ENCODE data around the gene TMED1. TPM values are rescaled to one million over a fixed set of nuclear protein-coding genes. Genes with fewer than 3 reads are reported as not detected.

The TMED1 gene
- total and polyA plus RNA-seq, 2 donors (not counting 3 experiments of a cell fraction or from before 2014, with no cell fraction given): 31.2 to 60.4 TPM

DNA sequence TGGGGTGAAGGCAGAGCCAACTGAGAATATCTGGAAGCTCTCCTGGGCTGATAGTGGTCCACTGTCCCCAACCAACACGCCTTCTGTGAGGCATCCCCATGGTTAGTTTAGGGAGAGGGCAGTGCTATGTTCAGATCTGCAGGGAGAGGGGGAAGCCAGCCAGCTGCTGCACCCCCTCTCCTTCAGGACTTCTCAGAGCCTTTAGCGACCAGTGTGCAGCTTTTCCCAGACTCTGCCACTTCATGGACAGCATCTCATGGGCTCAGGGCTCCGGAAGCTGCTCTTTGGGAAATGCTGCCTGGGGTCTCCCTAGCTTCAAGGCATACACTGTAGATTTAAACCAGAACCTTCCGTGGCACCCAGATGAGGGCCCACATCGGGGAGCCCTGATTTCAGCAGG is 33.5 kb downstream of the TMED1 start:
- Histone ChIP-seq H3K4me2 (ENCODE audit: insufficient read depth, low read length) (no peak overlapping the region), H3K9me3 (replicated peaks; ENCODE audit: control insufficient read depth, insufficient read depth, low read length) (no peaks in the 10 kb centered on the region), H3K27me3 (ENCODE audit: control insufficient read depth in 2 of 2, insufficient read depth in 2 of 2, low read length in 2 of 2) (no peaks in the 10 kb centered on the region), H3K36me3 (ENCODE audit: control insufficient read depth in 2 of 2, extremely low read depth in 1 of 2, insufficient read depth in 2 of 2, low read length in 2 of 2) (peaks cover 12 to 43% of the 10 kb centered on the region in 2 experiments), H3K9ac (replicated peaks; ENCODE audit: extremely low read depth, insufficient read depth, low read length) (no peak overlapping the region), H4K20me1 (replicated peaks; ENCODE audit: control insufficient read depth, extremely low read depth, insufficient read depth, low read length) (no peaks in the 10 kb centered on the region), H3K4me3 (replicated peaks in 1 of 3; ENCODE audit: insufficient read depth in 1 of 3, low read depth in 1 of 3, low read length in 3 of 3) (no peak overlapping the region), H3K27ac (ENCODE audit: insufficient read depth, low read depth, low read length) (no peak overlapping the region), H3K79me2 (ENCODE audit: control insufficient read depth, insufficient read depth, low read length) (no peaks in the 10 kb centered on the region), H2AFZ (ENCODE audit: low read depth, low read length) (no peak overlapping the region), H3K9me1 (replicated peaks; ENCODE audit: control insufficient read depth, extremely low read depth, insufficient read depth, low read length) (no peaks in the 10 kb centered on the region), H3K4me1 (ENCODE audit: control insufficient read depth, extremely low read depth, insufficient read depth, low read length) (no peaks in the 10 kb centered on the region)
- POLR2A ChIA-PET: no interaction called here
- FAIRE-seq (no peak), DNase-seq (ENCODE audit: low read depth, low spot score) (no peak)
- dilution Hi-C loops (cut with MboI; ENCODE audit: extremely low pct_ligation_motif_present, low sequenced_read_pairs) (no loop called here), intact Hi-C loops (cut with micrococcal nuclease) (no loop called here)
- no TSS peak for BruUV-seq (replicated peaks)
- CTCF ChIA-PET: no interaction called here
- TF ChIP-seq, protein P1, sequence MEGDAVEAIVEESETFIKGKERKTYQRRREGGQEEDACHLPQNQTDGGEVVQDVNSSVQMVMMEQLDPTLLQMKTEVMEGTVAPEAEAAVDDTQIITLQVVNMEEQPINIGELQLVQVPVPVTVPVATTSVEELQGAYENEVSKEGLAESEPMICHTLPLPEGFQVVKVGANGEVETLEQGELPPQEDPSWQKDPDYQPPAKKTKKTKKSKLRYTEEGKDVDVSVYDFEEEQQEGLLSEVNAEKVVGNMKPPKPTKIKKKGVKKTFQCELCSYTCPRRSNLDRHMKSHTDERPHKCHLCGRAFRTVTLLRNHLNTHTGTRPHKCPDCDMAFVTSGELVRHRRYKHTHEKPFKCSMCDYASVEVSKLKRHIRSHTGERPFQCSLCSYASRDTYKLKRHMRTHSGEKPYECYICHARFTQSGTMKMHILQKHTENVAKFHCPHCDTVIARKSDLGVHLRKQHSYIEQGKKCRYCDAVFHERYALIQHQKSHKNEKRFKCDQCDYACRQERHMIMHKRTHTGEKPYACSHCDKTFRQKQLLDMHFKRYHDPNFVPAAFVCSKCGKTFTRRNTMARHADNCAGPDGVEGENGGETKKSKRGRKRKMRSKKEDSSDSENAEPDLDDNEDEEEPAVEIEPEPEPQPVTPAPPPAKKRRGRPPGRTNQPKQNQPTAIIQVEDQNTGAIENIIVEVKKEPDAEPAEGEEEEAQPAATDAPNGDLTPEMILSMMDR (IDR thresholded peaks at IDR 0.05; ENCODE audit: extremely low read depth in 1 of 2, insufficient read depth in 1 of 2, low read depth in 1 of 2, low read length in 2 of 2): no peak
- no peak for TF ChIP-seq POLR2AphosphoS5 (IDR thresholded peaks at IDR 0.05; ENCODE audit: insufficient read depth, low read depth, low read length)
- TF ChIP-seq, protein P2, sequence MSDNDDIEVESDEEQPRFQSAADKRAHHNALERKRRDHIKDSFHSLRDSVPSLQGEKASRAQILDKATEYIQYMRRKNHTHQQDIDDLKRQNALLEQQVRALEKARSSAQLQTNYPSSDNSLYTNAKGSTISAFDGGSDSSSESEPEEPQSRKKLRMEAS (IDR thresholded peaks at IDR 0.05; ENCODE audit: insufficient read depth, insufficient read length): no peak
- TF ChIP-seq FOS (IDR thresholded peaks at IDR 0.05; ENCODE audit: borderline replicate concordance, insufficient read depth, low read length): no peak
- TF ChIP-seq EZH2 (IDR thresholded peaks at IDR 0.05; ENCODE audit: borderline replicate concordance, low read depth, low read length, severe bottlenecking): no peak
- no peak for TF ChIP-seq GATA2 (IDR thresholded peaks at IDR 0.05; ENCODE audit: insufficient read depth, insufficient read length, low read depth, low read length)
- no peak for TF ChIP-seq POLR2A (IDR thresholded peaks at IDR 0.05; ENCODE audit: low read depth, low read length)
- TF ChIP-seq JUN (IDR thresholded peaks at IDR 0.05; ENCODE audit: borderline replicate concordance, insufficient read depth, insufficient read length, low read depth): no peak
- no peak for TF ChIP-seq MYC (IDR thresholded peaks at IDR 0.05; ENCODE audit: low read depth, low read length)

All from endothelial cell of umbilical vein (primary cell).